ENCODE results near the gene NBAS. TPM values are rescaled to one million over a fixed set of nuclear protein-coding genes. Genes with fewer than 3 reads are reported as not detected.
A peak's percentile ranks its signal among the peaks of the same experiment; 100 is the strongest.

Gene NBAS
- total RNA-seq, 1 experiment from 2014 or later = 32.5 TPM

DNA sequence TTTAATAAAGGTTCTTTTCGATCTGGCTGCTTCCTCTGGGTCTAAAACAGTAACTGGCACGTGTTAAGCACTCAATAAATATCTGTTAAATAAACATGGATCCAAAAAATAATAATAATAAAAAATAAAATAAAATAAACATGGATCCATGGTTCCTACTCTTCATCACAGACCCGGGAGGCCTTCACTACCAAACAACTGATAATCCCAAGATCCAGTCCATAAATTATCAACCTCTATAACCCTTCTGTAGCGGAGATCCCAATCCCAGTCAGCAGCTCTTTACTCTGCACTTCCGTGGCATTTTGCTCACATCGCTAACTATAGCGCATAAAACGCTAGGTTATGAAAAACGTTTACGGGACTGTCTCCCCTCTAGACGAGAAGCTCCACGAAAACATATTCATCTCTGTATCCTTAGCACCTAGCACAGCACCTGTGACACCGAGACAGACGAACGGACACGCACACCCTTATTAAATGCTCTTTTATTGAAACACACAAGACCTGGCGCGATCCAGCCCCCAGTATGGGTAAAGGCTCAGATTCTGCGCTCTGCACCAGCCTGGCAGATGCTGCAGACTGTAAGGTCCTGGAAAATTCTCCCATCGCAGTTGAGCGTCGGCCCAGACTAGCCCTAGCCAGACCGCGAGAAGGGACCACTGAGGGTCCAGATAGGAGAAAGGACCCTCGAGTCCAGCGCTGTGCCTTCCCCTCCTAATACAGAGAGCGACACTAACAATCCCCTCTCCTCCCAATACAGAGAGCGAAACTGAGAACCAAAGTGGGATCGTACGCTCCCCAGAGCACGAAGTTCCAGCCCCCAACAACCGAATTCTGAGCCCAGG lies 770 bp downstream of the NBAS start:
- no peak overlapping the region for H2BK120ac ChIP-seq (ENCODE audit: low read depth, low read length, poor library complexity, severe bottlenecking)
- H3K9ac ChIP-seq (ENCODE audit: extremely low read depth, insufficient read length, low read length) = peak overlapping the region; percentile 67
- H3K4me1 Mint-ChIP-seq = peaks cover 13 to 20% of the 10 kb centered on the region in 2 experiments
- no peaks in the 10 kb centered on the region for H3K36me3 Mint-ChIP-seq (ENCODE audit: insufficient read depth in 1 of 3, low read depth in 3 of 3)
- H2BK15ac ChIP-seq (ENCODE audit: low read depth, low read length) = no peak overlapping the region
- no peak overlapping the region for H4K91ac ChIP-seq (ENCODE audit: insufficient read length, low read depth, low read length)
- no peaks in the 10 kb centered on the region for H3K9me3 ChIP-seq (ENCODE audit: control insufficient read depth, low read depth, low read length)
- peaks cover 12% of the 10 kb centered on the region for H3K23me2 ChIP-seq (ENCODE audit: insufficient read length, low read depth, low read length, poor library complexity, severe bottlenecking)
- H2AFZ ChIP-seq (ENCODE audit: low read length) = peak overlapping the region; percentile 18
- peak overlapping the region; percentile 100 for H3K4me2 ChIP-seq (ENCODE audit: insufficient read depth, insufficient read length, low read length)
- no peak overlapping the region for H4K5ac ChIP-seq (ENCODE audit: insufficient read length, low read depth, low read length)
- no peaks in the 10 kb centered on the region for H3K27me3 ChIP-seq (ENCODE audit: insufficient read depth, low read length)
- no peaks in the 10 kb centered on the region for H4K20me1 ChIP-seq (ENCODE audit: control insufficient read depth, insufficient read depth, insufficient read length)
- no peak overlapping the region for H3K18ac ChIP-seq (ENCODE audit: insufficient read length, low read depth, low read length)
- TF ChIP-seq, protein P1, sequence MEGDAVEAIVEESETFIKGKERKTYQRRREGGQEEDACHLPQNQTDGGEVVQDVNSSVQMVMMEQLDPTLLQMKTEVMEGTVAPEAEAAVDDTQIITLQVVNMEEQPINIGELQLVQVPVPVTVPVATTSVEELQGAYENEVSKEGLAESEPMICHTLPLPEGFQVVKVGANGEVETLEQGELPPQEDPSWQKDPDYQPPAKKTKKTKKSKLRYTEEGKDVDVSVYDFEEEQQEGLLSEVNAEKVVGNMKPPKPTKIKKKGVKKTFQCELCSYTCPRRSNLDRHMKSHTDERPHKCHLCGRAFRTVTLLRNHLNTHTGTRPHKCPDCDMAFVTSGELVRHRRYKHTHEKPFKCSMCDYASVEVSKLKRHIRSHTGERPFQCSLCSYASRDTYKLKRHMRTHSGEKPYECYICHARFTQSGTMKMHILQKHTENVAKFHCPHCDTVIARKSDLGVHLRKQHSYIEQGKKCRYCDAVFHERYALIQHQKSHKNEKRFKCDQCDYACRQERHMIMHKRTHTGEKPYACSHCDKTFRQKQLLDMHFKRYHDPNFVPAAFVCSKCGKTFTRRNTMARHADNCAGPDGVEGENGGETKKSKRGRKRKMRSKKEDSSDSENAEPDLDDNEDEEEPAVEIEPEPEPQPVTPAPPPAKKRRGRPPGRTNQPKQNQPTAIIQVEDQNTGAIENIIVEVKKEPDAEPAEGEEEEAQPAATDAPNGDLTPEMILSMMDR (conservative IDR thresholded peaks at IDR 0.05) = no peak
- peaks cover 6% of the 10 kb centered on the region for H3K79me1 ChIP-seq (ENCODE audit: insufficient read depth, low read depth, low read length, poor library complexity, severe bottlenecking)
- H2BK12ac ChIP-seq (ENCODE audit: insufficient read length, low read depth, low read length) = no peak overlapping the region
- no peak overlapping the region for H3K23ac ChIP-seq (ENCODE audit: insufficient read length, low read depth, low read length)
- no peak overlapping the region for H2BK5ac ChIP-seq (ENCODE audit: insufficient read length, low read length)
- no peak overlapping the region for H2AK5ac ChIP-seq (ENCODE audit: insufficient read length, low read length)
- H3K14ac ChIP-seq (ENCODE audit: insufficient read depth, low read length) = 0 out of 2 replicates have a peak overlapping the region, but pooled peaks have one; percentile 39
- H3K4ac ChIP-seq (ENCODE audit: low read depth, low read length) = no peak overlapping the region
- H3K27ac ChIP-seq (ENCODE audit: insufficient read length, low read depth, low read length) = no peak overlapping the region
- H3K4me3 Mint-ChIP-seq = peak overlapping the region; percentile 99
- H4K8ac ChIP-seq (replicated peaks; ENCODE audit: insufficient read length, low read depth, low read length) = no peak overlapping the region
- no peak for DNase-seq
- H3K56ac ChIP-seq (ENCODE audit: insufficient read length, low read depth, low read length) = no peak overlapping the region
- 0 out of 2 replicates have a peak, but pooled peaks cover 3% of the 10 kb centered on the region for H3K4me1 ChIP-seq (ENCODE audit: insufficient read depth, low read length)
- peaks cover 3% of the 10 kb centered on the region; the same call in 1 of the 2 replicates for H3K27me3 Mint-ChIP-seq (ENCODE audit: low read depth)
- no peaks in the 10 kb centered on the region; the same call in 1 of the 2 replicates for H3K79me2 ChIP-seq (ENCODE audit: insufficient read depth, low read length)
- WGBS (ENCODE audit: extremely low coverage, insufficient read length, low lambda C conversion rate) = no CpG with 5 or more reads among the region's 32 CpGs
- H2BK20ac ChIP-seq (ENCODE audit: low read depth, low read length, poor library complexity, severe bottlenecking) = no peak overlapping the region
- no peaks in the 10 kb centered on the region for H3K9me3 Mint-ChIP-seq
- peak overlapping the region in 2 of 3 experiments; percentile 27 to 96; a peak in 4 of 7 replicates for H3K27ac Mint-ChIP-seq
- no peak overlapping the region for H3T11ph ChIP-seq (ENCODE audit: low read length)
